ENCODE data around the gene MORN1.

GRCh38 chr1:2385606-2386280, 5.6 kb downstream of the MORN1 start:
- TF ChIP-seq, protein P1, sequence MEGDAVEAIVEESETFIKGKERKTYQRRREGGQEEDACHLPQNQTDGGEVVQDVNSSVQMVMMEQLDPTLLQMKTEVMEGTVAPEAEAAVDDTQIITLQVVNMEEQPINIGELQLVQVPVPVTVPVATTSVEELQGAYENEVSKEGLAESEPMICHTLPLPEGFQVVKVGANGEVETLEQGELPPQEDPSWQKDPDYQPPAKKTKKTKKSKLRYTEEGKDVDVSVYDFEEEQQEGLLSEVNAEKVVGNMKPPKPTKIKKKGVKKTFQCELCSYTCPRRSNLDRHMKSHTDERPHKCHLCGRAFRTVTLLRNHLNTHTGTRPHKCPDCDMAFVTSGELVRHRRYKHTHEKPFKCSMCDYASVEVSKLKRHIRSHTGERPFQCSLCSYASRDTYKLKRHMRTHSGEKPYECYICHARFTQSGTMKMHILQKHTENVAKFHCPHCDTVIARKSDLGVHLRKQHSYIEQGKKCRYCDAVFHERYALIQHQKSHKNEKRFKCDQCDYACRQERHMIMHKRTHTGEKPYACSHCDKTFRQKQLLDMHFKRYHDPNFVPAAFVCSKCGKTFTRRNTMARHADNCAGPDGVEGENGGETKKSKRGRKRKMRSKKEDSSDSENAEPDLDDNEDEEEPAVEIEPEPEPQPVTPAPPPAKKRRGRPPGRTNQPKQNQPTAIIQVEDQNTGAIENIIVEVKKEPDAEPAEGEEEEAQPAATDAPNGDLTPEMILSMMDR (IDR thresholded peaks at IDR 0.05; ENCODE audit: low read depth, low read length), result no peak
- no peak for TF ChIP-seq EZH2phosphoT487 (IDR thresholded peaks at IDR 0.05; ENCODE audit: low read depth)

All from OCI-LY3 (cell line).